ENCODE results near the gene TUBB2B. TPM values are rescaled to one million over a fixed set of nuclear protein-coding genes. Genes with fewer than 3 reads are reported as not detected.
A peak's percentile ranks its signal among the peaks of the same experiment; 100 is the strongest.

The TUBB2B gene
- polyA plus RNA-seq (2011; rRNA removed) (4.7 and 6.1 TPM in 2 replicates), polyA minus RNA-seq (2011; rRNA and poly(A)+ RNA removed) (4.6 and 10.3 TPM in 2 replicates)

GRCh38 chr6:3227363-3228045 is at the start of gene TUBB2B:
TUBB2B (minus strand) TSS chr6:3227653; CDS start chr6:3227543, 110 bp downstream.
- no peak within 1 kb of the TSS for H3K27ac ChIP-seq (ENCODE audit: low read depth, low read length)
- CTCF ChIA-PET: no interaction called here
- no peak for DNase-seq (ENCODE audit: low read depth, low spot score)

GRCh38 chr6:3277251-3277650 is 49.8 kb upstream of the TUBB2B start:
- H3K27ac ChIP-seq (ENCODE audit: low read depth, low read length): no peak overlapping the region
- ChIA-PET CTCF (interaction anchor here (0.5 to 1.4 kb wide), 2 partner anchors 150 to 456 kb away, joined by 4 to 6 read pairs; no protein-coding TSS in a partner anchor), POLR2A (no interaction called here)
- no peaks in the 10 kb centered on the region; the same call in 1 of the 2 replicates for H3K9me3 ChIP-seq (ENCODE audit: control insufficient read depth, insufficient read depth, low read length)
- H3K27me3 ChIP-seq (ENCODE audit: control insufficient read depth, insufficient read depth, low read length): no peaks in the 10 kb centered on the region
- no peak for TF ChIP-seq CTCF (IDR thresholded peaks at IDR 0.05; ENCODE audit: low read depth, low read length)
- H3K4me3 ChIP-seq (ENCODE audit: low read depth, low read length): no peak overlapping the region
- DNase-seq (ENCODE audit: low read depth, low spot score): no peak

More at GRCh38 chr6:3227363-3228045, at the start of gene TUBB2B:
- H3K4me3 ChIP-seq (ENCODE audit: low read depth, low read length): peak within 1 kb of the TSS; percentile 48
- H3K27me3 ChIP-seq (ENCODE audit: control insufficient read depth, insufficient read depth, low read length): peaks cover 70% of the 10 kb centered on the region
- no peaks in the 10 kb centered on the region; the same call in 1 of the 2 replicates for H3K9me3 ChIP-seq (ENCODE audit: control insufficient read depth, insufficient read depth, low read length)
- no peak for TF ChIP-seq CTCF (IDR thresholded peaks at IDR 0.05; ENCODE audit: low read depth, low read length)
- POLR2A ChIA-PET: no interaction called here

- DNase-seq (ENCODE audit: low read depth, low spot score): no peak
- ChIA-PET POLR2A (interaction anchor here (0.6 kb wide), 1 partner anchor 11 kb away, joined by 3 read pairs; no protein-coding TSS in a partner anchor), CTCF (interaction anchor here (1.4 kb wide), 1 partner anchor 456 kb away, joined by 6 read pairs; no protein-coding TSS in a partner anchor)
- H3K4me3 ChIP-seq (ENCODE audit: low read depth, low read length): no peak overlapping the region
- no peak for TF ChIP-seq CTCF (IDR thresholded peaks at IDR 0.05; ENCODE audit: low read depth, low read length)
- no peaks in the 10 kb centered on the region for H3K27me3 ChIP-seq (ENCODE audit: control insufficient read depth, insufficient read depth, low read length)
- no peak overlapping the region for H3K27ac ChIP-seq (ENCODE audit: low read depth, low read length)
- H3K9me3 ChIP-seq (ENCODE audit: control insufficient read depth, insufficient read depth, low read length): no peaks in the 10 kb centered on the region; the same call in 1 of the 2 replicates
These were observed 49.0 kb upstream of the TUBB2B start for GRCh38 chr6:3276174-3277167.

- Histone ChIP-seq H3K4me3 (ENCODE audit: low read depth, low read length) (no peak overlapping the region), H3K27ac (ENCODE audit: low read depth, low read length) (no peak overlapping the region), H3K27me3 (ENCODE audit: control insufficient read depth, insufficient read depth, low read length) (no peaks in the 10 kb centered on the region), H3K9me3 (ENCODE audit: control insufficient read depth, insufficient read depth, low read length) (no peaks in the 10 kb centered on the region; the same call in 1 of the 2 replicates)
- ChIA-PET CTCF (interaction anchor here (1.0 kb wide), 2 partner anchors 22 to 614 kb away, joined by 3 to 4 read pairs; no protein-coding TSS in a partner anchor), POLR2A (no interaction called here)
- TF ChIP-seq CTCF (IDR thresholded peaks at IDR 0.05; ENCODE audit: low read depth, low read length): no peak
- DNase-seq (ENCODE audit: low read depth, low spot score): no peak
These were observed 46.5 kb upstream of the TUBB2B start for GRCh38 chr6:3273707-3274521.

Data from AG04450 (cell line).